ENCODE measurements around the gene FPGS.
"Not testable (repeated sequence)": the region's sequence is repeated elsewhere in the genome, so short reads cannot be mapped to it uniquely, and the experiment has no call there.

Gene FPGS

GRCh38 chr9:127841087-127841835 is 38.6 kb downstream of the FPGS start:
- no peak for DNase-seq

- no peak for DNase-seq
Observed at GRCh38 chr9:127844821-127845359, 42.2 kb downstream of the FPGS start.

- not testable (repeated sequence) for DNase-seq
Observed at GRCh38 chr9:127845619-127846018, 42.9 kb downstream of the FPGS start.

GRCh38 chr9:127846443-127847177 is 43.9 kb downstream of the FPGS start:
- DNase-seq = no peak

GRCh38 chr9:127847178-127847510 is 44.5 kb downstream of the FPGS start:
- no peak for DNase-seq

GRCh38 chr9:127847833-127848755 is 45.4 kb downstream of the FPGS start:
- no peak for DNase-seq

- DNase-seq = no peak
Observed at GRCh38 chr9:127848756-127849504, 46.2 kb downstream of the FPGS start.

- no peak for DNase-seq
Observed at GRCh38 chr9:127850286-127850830, 47.7 kb downstream of the FPGS start.

GRCh38 chr9:127852829-127853228 is 50.1 kb downstream of the FPGS start:
- no peak for DNase-seq

- DNase-seq = no peak
Observed at GRCh38 chr9:127853312-127854183, 50.9 kb downstream of the FPGS start.

- peak in 2 of 6 experiments; percentile 10 to 11 for DNase-seq
Observed at GRCh38 chr9:127854184-127854806, 51.6 kb downstream of the FPGS start, which contains the start of gene ENG. Gene ENG, minus strand, starts transcription at chr9:127854658. Its CDS starts 303 bp downstream, at chr9:127854355.

GRCh38 chr9:127854960-127855359 is 52.3 kb downstream of the FPGS start:
- no peak for DNase-seq

- no peak for DNase-seq
Observed at GRCh38 chr9:127855522-127855921, 52.8 kb downstream of the FPGS start.

GRCh38 chr9:127856094-127856728 is 53.5 kb downstream of the FPGS start:
- no peak for DNase-seq

GRCh38 chr9:127856729-127857116 is 54.0 kb downstream of the FPGS start:
- no peak for DNase-seq

GRCh38 chr9:127857278-127857677 is 54.6 kb downstream of the FPGS start:
- no peak for DNase-seq

- DNase-seq = no peak
Observed at GRCh38 chr9:127858041-127858512, 55.4 kb downstream of the FPGS start.

- no peak for DNase-seq
Observed at GRCh38 chr9:127860260-127860659, 57.6 kb downstream of the FPGS start.

- no peak for DNase-seq
Observed at GRCh38 chr9:127860779-127861178, 58.1 kb downstream of the FPGS start.
